ENCODE measurements around the gene KCNH5.

Gene KCNH5

GRCh38 chr14:62655166-62655565 lies 390.1 kb downstream of the KCNH5 start:
- 83% methylated on average over 4 of the region's 4 CpGs for WGBS
- Histone ChIP-seq H3K4me1 (ENCODE audit: insufficient read depth, low read length) (peaks cover 35% of the 10 kb centered on the region), H3K36me3 (ENCODE audit: insufficient read depth, low read length) (no peaks in the 10 kb centered on the region), H3K9ac (ENCODE audit: low read depth, low read length) (no peak overlapping the region), H3K4me3 (ENCODE audit: low read length) (no peak overlapping the region), H3K27ac (ENCODE audit: low read depth, low read length) (no peak overlapping the region), H3K27me3 (ENCODE audit: insufficient read depth, low read length) (no peaks in the 10 kb centered on the region), H3K9me3 (ENCODE audit: insufficient read depth, low read depth, low read length) (no peaks in the 10 kb centered on the region)

- Histone ChIP-seq H3K4me3 (ENCODE audit: low read length) (no peak overlapping the region), H3K4me1 (ENCODE audit: insufficient read depth, low read length) (peaks cover 35% of the 10 kb centered on the region), H3K27ac (ENCODE audit: low read depth, low read length) (no peak overlapping the region), H3K9me3 (ENCODE audit: insufficient read depth, low read depth, low read length) (no peaks in the 10 kb centered on the region), H3K27me3 (ENCODE audit: insufficient read depth, low read length) (no peaks in the 10 kb centered on the region), H3K36me3 (ENCODE audit: insufficient read depth, low read length) (no peaks in the 10 kb centered on the region), H3K9ac (ENCODE audit: low read depth, low read length) (no peak overlapping the region)
- 93% methylated on average over 4 of the region's 5 CpGs for WGBS
Observed at GRCh38 chr14:62654641-62655040, 390.6 kb downstream of the KCNH5 start.
